ENCODE data around the gene TMEM143.
A peak's percentile ranks its signal among the peaks of the same experiment; 100 is the strongest.
"Not testable (repeated sequence)": the region's sequence is repeated elsewhere in the genome, so short reads cannot be mapped to it uniquely, and the experiment has no call there.

TMEM143 gene

DNA sequence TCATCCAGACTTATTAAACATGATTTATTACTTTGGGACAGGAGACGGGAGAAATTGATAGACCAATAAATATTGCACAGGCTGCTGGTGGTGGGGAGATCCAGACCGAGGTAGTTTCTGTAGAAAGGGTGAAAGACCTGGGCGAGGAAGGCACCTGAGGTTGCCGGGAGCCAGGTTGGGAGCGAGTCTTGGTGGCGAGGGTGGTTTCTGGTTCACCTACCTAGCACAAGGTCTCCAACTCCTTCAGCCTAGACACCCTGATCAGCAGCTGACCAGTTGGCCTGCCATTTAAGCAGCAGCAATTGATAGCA lies 31.4 kb downstream of the TMEM143 start:
- DNase-seq (ENCODE audit: low read depth in 1 of 2, low spot score in 1 of 2) = no peak

- DNase-seq (ENCODE audit: low read depth in 1 of 2, low spot score in 1 of 2) = peak; percentile 65 to 68
These were observed 33.6 kb downstream of the TMEM143 start for GRCh38 chr19:48330012-48330681.

DNA sequence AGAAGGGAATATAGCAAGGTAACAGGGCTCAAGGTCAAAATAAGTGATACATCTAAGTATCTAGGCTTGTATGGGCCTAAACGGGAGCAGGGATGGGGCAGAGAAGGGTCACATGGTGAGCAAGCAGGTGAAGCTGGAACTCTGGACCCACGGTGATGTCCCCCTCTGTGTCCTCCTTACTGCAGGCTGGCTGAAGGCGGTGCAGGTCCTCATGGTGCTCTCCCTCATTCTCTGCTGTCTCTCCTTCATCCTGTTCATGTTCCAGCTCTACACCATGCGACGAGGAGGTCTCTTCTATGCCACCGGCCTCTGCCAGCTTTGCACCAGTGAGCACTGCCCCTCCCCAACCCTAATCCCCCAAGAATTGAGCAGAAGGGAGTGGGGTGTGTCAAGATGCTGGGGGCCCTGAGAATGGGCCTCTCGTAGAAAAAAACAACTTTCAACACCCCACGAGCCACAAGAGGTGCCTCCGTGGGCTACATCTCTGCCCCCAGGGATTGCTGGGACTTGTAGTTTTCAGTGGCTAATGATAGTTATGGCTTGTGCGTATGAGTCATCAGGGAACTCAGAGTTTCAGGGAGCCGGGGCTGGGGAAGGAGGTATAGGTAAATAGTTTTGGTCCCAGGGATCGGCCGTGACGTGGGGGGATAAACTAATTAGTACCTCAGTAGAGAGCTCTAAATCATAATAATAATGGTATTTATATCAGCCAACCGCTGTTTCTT lies 34.4 kb downstream of the TMEM143 start:
- no peak for DNase-seq (ENCODE audit: low read depth in 1 of 2, low spot score in 1 of 2)

GRCh38 chr19:48325265-48325910 lies 38.4 kb downstream of the TMEM143 start, which contains the start of gene EMP3:
EMP3 (plus strand) TSS chr19:48325552; CDS start chr19:48326845, 1,293 bp downstream.
- DNase-seq (ENCODE audit: low read depth in 1 of 2, low spot score in 1 of 2) = peak; percentile 71 to 73

GRCh38 chr19:48321622-48322591 lies 41.8 kb downstream of the TMEM143 start:
- peak; percentile 96 to 100 for DNase-seq (ENCODE audit: low read depth in 1 of 2, low spot score in 1 of 2)

- peak; percentile 90 to 95 for DNase-seq (ENCODE audit: low read depth in 1 of 2, low spot score in 1 of 2)
These were observed 42.4 kb downstream of the TMEM143 start for GRCh38 chr19:48321372-48321621.

DNA sequence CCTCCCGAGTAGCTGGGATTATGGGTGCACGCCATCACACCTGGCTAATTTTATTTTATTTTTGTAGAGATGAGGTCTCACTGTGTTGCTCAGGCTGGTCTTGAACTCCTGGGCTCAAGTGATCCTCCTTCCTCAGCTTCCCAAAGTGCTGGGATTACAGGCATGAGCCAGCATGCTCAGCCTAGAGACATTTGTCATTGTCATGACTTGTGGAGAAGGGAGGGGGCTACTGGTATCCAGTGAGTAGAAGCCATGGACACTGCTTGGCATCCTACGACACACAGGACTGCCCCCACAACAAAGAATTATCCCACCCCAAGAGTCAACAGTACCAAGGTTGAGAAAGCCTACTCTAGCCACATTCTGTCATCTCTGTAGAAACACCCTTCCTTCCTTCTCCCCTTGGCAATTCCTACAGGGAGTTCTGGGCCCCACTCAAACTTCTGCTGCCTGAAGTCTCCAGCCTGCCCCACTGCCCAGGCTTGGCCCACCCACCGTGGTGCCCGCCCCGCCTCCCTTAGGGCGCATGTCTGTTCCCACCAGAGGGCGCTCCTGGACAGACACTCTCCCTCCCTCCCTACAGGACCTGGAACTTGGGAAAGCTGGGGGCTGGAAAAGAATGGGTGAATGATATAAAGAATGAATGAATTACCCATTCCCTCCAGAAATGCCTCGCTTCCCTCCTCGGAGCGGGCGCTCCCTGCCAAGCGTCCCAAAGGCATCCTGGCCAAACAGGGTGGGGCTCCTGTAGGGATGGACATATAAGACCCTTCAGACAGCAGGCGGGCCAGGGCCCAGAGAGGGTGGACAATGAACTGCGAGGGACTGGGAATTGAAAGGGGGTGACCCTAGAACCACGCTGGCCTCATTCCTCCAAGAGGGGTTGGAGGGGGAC lies 43.8 kb downstream of the TMEM143 start:
- peak; percentile 53 to 65 for DNase-seq (ENCODE audit: low read depth in 1 of 2, low spot score in 1 of 2)

DNA sequence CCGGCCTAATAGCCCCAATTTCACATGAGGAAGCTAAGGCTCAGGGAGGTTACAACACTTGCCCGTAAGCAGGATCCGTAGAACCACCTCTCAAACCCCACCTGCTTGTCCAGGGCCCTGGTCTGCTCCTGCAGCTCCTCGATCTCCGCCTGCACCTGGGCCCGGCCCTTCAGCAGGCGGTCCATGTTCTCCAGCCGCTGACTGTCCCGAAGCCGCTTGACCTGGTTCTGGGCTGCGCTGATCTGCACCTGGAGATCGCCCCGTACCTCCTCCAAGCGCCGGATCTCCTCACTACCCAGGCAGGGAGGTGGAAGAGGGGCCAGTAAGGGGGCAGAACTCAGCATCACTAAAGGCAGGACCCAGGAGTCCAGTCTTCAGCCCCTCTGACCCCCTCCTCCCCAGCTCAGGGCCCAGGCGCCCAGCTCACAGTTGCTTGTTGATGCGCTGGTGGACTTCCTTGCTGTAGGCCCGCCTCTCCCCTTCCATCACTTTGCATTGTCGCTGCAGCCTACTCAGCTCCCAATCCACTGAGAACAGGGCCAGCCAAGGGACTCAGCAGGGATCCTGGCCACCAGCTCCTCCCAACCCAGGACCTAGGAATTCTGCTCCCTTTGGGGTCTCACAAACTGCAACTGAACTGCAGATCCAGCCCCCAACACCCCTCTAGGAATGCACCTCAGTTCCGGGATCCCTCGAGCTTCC lies 45.3 kb downstream of the TMEM143 start:
- no peak for DNase-seq (ENCODE audit: low read depth in 1 of 2, low spot score in 1 of 2)

DNA sequence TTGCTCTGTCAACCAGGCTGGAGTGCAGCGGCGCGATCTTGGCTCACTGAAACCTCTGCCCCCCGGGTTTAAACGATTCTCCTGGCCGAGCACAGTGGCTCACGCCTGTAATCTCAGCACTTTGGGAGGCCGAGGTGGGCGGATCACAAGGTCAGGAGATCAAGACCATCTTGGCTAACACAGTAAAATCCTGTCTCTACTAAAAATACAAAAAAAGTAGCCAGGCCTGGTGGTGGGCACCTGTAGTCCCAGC lies 46.1 kb downstream of the TMEM143 start:
- not testable (repeated sequence) for DNase-seq (ENCODE audit: low read depth in 1 of 2, low spot score in 1 of 2)

GRCh38 chr19:48315712-48316111 lies 48.0 kb downstream of the TMEM143 start:
- DNase-seq (ENCODE audit: low read depth in 1 of 2, low spot score in 1 of 2) = no peak

DNA sequence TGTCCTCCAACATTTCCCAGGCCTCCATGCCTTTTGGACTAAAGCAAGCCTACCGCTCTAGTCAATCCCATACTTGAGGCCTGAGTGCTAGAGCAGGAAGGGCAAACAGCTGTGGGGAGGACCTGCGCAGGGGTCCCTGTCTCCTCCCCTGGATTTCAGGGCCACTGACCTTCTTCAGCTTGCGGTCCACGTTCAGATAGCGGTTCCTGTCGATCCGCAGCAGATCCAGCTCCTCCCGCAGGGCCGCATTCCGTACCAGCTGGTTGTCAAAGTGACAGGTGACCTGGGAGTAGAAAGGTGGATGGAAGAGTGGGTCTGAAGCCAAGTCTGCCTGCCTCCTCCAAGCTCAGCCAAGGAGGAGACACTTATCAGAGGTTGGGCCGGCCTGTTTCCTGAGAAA lies 52.4 kb downstream of the TMEM143 start:
- no peak for DNase-seq (ENCODE audit: low read depth in 1 of 2, low spot score in 1 of 2)

GRCh38 chr19:48310227-48310626 lies 53.5 kb downstream of the TMEM143 start:
- DNase-seq (ENCODE audit: low read depth in 1 of 2, low spot score in 1 of 2) = no peak

DNA sequence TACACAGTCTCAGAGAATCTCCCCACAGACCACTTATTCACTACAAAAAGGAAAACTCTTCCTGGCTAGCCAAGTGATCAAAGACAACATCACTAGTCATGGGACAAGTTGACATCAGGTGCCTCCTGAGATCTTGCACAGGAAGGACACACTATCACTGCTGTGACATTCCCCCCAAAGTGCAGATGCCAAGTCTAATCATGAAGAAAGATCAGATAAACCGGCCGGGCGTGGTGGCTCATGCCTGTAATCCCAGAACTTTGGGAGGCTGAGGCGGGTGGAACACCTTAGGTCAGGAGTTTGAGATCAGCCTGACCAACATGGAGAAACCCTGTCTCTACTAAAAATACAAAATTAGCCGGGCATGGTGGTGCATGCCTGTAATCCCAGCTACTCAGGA lies 54.0 kb downstream of the TMEM143 start:
- not testable (repeated sequence) for DNase-seq (ENCODE audit: low read depth in 1 of 2, low spot score in 1 of 2)

- DNase-seq (ENCODE audit: low read depth in 1 of 2, low spot score in 1 of 2) = no peak
These were observed 54.8 kb downstream of the TMEM143 start for GRCh38 chr19:48308631-48309586.

- no peak for DNase-seq (ENCODE audit: low read depth in 1 of 2, low spot score in 1 of 2)
These were observed 59.9 kb downstream of the TMEM143 start for GRCh38 chr19:48303866-48304265.

- no peak for DNase-seq (ENCODE audit: low read depth in 1 of 2, low spot score in 1 of 2)
These were observed 60.4 kb downstream of the TMEM143 start for GRCh38 chr19:48303367-48303766.

DNA sequence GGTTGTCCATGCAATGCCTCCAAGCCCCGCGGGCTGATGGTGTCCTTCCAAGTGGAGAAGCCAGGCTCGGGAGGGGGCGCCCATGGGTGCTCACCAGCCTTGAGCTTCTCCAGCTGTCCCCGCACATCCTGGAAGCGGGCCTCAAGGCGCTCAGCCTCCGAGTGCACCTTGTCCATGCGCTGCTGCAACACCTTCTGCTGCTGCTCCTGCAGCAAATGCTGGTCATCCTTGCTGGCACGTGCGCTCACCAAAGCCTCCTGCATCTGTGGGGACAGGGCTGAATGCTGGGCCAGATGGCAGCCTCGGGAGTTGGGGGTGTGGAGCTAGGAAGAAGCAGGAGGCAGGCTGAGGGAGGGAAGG lies 61.2 kb downstream of the TMEM143 start:
- no peak for DNase-seq (ENCODE audit: low read depth in 1 of 2, low spot score in 1 of 2)

DNA sequence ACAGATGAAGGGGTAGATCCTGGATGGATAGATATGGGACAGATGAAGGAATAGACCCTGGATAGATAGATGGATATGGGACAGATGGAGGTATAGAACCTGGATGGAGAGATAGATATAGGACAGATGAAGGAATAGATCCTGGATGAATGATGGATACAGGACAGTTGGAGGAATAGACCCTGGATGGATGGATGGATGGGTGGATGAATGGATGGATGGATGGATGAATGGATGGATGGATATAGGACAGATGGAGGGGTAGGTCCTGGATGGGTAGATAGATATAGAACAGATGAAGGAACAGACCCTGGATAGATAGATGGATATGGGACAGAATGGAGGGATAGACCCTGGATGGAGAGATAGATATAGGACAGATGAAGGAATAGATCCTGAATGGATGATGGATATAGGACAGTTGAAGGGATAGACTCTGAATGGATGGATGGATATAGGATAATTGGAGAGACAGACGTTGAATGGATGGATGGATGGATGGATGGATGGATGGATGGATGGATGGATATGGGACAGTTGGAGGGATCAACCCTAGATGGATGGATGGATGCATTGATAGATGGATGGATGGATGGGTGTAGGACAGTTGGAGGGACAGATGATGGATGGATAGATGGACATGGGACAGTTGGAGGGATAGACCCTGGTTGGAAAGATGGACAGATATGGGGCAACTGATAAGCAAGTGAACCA lies 61.7 kb downstream of the TMEM143 start:
- no peak for DNase-seq (ENCODE audit: low read depth in 1 of 2, low spot score in 1 of 2)
